Measurements from ENCODE around the gene NCF4. TPM values are rescaled to one million over a fixed set of nuclear protein-coding genes. Genes with fewer than 3 reads are reported as not detected.

NCF4 gene
- total and polyA plus RNA-seq, 7 donors = 1.5 to 4.3 (median 2.6) TPM

DNA sequence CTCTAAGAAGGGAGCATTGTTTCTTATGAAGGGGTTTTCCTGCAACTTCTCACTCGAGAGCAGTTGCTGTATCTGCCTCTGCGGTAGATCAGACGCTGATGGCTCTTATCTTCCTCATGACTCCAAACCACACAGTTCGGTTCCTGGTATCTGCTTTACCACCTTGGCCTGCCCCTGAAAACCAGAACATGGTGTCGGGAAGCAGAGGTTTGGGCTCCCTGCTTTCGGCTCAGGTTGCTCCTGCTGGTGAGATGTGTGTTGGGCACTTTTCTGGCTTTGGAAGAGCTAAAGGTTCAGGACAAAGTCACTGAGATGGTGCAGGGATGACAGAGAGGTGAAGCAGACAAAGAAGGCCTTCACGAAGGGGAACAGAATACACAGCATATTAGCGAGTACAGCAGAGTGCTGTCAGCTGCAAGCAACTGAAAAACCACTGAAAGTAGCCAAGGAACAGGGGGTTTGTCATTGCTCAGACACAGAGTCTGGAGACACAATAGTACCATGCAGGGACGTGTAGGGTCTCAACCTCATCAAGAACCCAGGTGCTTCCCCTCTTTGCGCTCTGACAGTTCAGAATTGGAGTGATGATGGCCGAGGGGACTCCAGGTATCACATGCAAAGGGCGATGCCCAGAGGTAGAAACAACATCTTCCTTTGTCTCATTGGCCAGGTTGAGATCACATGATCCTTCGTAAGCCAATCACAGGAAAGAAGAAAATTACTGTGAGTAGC, 40.8 kb downstream of the NCF4 start:
- TF ChIP-seq CTCF (IDR thresholded peaks at IDR 0.05) = no peak
- no peaks in the 10 kb centered on the region for H3K36me3 ChIP-seq (ENCODE audit: insufficient read depth in 1 of 2, low read depth in 1 of 2)
- H3K27ac ChIP-seq = no peak overlapping the region
- DNase-seq = no peak
- no peaks in the 10 kb centered on the region for H3K4me1 ChIP-seq
- no peaks in the 10 kb centered on the region for H3K9me3 ChIP-seq
- intact Hi-C loops (cut with DNase I) = no loop called here
- no peak overlapping the region for H3K4me3 ChIP-seq
- peaks cover 0 to 49% (median 7%) of the 10 kb centered on the region in 3 donors for H3K27me3 ChIP-seq (ENCODE audit: insufficient read depth in 3 of 3, low read length in 2 of 3)
- 83 to 85% (median 84%) methylated on average over 13 of the region's 13 CpGs for WGBS, 3 donors
- ATAC-seq = no peak

- no peaks in the 10 kb centered on the region for H3K36me3 ChIP-seq (ENCODE audit: insufficient read depth in 1 of 2, low read depth in 1 of 2)
- WGBS, 3 donors = 58 to 60% (median 59%) methylated on average over 8 of the region's 8 CpGs
These were observed 41.5 kb downstream of the NCF4 start for GRCh38 chr22:36902143-36902926.

DNA sequence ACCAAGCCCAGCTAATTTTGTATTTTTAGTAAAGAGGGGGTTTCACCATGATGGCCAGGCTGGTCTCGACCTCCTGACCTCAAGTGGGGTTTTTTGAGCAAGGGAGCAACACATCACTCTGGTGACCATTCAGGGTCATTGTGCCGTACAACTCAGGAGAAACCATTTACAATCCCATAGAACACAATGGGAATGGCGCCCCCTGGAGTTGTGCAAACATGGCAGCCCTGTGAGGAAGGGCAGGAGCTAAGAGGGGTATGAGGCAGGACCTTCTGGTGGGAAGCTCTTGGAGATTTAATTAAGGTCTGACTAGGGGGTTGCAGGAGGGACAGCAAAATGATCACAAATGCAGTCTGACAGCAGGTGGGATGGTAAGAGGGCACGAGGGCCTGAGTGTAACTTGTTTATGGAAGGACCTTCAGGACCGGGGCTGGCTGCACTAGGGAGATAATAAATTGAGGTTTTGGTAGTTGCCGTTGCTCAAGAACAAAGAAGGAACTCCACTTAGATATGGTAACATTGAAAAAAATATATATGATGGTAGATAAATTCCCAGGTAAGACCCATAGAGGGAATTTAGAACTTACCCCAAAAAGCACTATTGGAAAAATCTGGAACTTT, 43.6 kb downstream of the NCF4 start:
- H3K4me3 ChIP-seq = no peak overlapping the region
- intact Hi-C loops (cut with DNase I) = no loop called here
- H3K27me3 ChIP-seq (ENCODE audit: insufficient read depth in 3 of 3, low read length in 2 of 3) = peaks cover 0 to 42% (median 2%) of the 10 kb centered on the region in 3 donors
- no peaks in the 10 kb centered on the region for H3K36me3 ChIP-seq (ENCODE audit: insufficient read depth in 1 of 2, low read depth in 1 of 2)
- no peak for ATAC-seq
- DNase-seq = no peak
- H3K4me1 ChIP-seq = no peaks in the 10 kb centered on the region
- no peaks in the 10 kb centered on the region for H3K9me3 ChIP-seq
- WGBS, 3 donors = 74 to 75% (median 75%) methylated on average over 6 of the region's 6 CpGs
- TF ChIP-seq CTCF (IDR thresholded peaks at IDR 0.05) = no peak
- H3K27ac ChIP-seq = no peak overlapping the region

More at GRCh38 chr22:36902143-36902926, 41.5 kb downstream of the NCF4 start:
- Histone ChIP-seq H3K4me3 (no peak overlapping the region), H3K9me3 (no peaks in the 10 kb centered on the region), H3K27me3 (ENCODE audit: insufficient read depth in 3 of 3, low read length in 2 of 3) (peaks cover 0 to 50% (median 7%) of the 10 kb centered on the region in 3 donors), H3K27ac (no peak overlapping the region), H3K4me1 (no peaks in the 10 kb centered on the region)
- TF ChIP-seq CTCF (IDR thresholded peaks at IDR 0.05) = no peak
- no peak for ATAC-seq
- DNase-seq = no peak
- intact Hi-C loops (cut with DNase I) = no loop called here

DNA sequence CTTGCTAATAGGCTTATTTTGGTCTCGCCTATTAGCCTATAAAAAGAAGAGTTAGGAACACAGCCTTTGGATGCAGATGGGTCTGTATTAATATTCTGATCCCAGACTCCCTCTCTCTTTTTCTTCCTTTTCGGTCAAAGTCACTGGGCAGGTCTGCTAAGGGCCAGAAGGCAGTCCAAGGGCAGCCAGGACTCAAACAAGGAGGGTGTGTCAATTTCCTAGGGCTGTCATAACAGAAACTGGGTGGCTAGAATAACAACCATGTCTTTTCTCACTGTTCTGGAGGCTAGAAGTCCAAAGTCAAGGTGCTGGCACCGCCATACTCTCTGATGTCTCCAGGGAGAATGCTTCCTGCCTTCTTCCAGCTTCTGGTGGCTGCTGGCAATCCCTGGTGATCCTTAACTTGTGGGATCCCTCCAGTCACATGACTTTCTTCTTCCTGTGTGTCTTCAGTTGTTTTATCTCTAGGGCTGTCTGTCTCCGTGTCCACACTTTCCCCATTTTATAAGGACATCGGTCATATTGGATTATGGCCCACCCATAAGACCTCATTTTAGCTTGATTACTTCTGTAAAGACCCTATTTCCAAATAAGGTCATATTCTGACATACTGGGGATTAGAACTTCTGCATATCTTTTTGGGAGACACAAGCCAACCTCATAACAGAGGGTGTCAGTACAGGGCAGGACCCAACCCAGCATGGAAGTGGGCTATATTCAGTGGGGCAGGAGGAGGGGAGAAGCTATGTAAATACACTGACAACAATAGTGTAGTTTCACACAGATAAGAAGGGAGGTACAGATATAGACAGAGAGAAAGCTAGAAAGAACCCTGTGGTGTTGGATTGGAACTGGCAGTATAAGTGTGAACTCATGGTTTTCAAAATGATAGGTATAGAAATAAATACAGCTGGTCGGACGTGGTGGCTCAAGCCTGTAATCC, 46.7 kb downstream of the NCF4 start:
- Histone ChIP-seq H3K27ac (no peak overlapping the region), H3K4me3 (no peak overlapping the region), H3K4me1 (no peaks in the 10 kb centered on the region), H3K36me3 (ENCODE audit: insufficient read depth in 1 of 2, low read depth in 1 of 2) (no peaks in the 10 kb centered on the region), H3K9me3 (no peaks in the 10 kb centered on the region), H3K27me3 (ENCODE audit: insufficient read depth in 3 of 3, low read length in 2 of 3) (peaks cover 0 to 30% (median 0%) of the 10 kb centered on the region in 3 donors)
- no peak for TF ChIP-seq CTCF (IDR thresholded peaks at IDR 0.05)
- ATAC-seq (no peak), DNase-seq (no peak)
- 72 to 77% (median 75%) methylated on average over 7 of the region's 7 CpGs for WGBS, 3 donors
- intact Hi-C loops (cut with DNase I) = no loop called here
